CD14-positive monocyte (primary cell): ENCODE measurements around the gene TRMO. TPM values are rescaled to one million over a fixed set of nuclear protein-coding genes. Genes with fewer than 3 reads are reported as not detected.
A peak's percentile ranks its signal among the peaks of the same experiment; 100 is the strongest.

Source experiments
- DNase-seq, 3 donors: peaks; one replicate each; pipeline ENCODE4 v3.0.0-alpha.2; 2011 to 2022
- H2AFZ ChIP-seq: 2 replicates; pipeline ENCODE4 v1.6.0; 2012; ENCODE audit warnings: mild to moderate bottlenecking, low read depth, low read length, inconsistent platforms; ENCODE audit not compliant: insufficient read depth, poor library complexity, severe bottlenecking
- H3K27ac ChIP-seq, 2 donors: 1 replicate in 1 of 2; 2 replicates in 1 of 2; pipeline ENCODE4 v1.5.1; 2012 to 2013; ENCODE audit warnings: low read length in 2 of 2, control low read depth in 1 of 2, inconsistent platforms in 1 of 2, low read depth in 1 of 2, mild to moderate bottlenecking in 1 of 2
- H3K27me3 ChIP-seq, 2 donors: one replicate each; pipeline versions ENCODE4 v1.6.0 to v1.6.1; 2011 to 2013; ENCODE audit warnings: low read length in 2 of 2; ENCODE audit not compliant: control insufficient read depth in 2 of 2, insufficient read depth in 2 of 2
- H3K36me3 ChIP-seq, 2 donors: replicated peaks in 1 of 2; 1 replicate in 1 of 2; 2 replicates in 1 of 2; pipeline versions ENCODE4 v1.5.1 to v1.6.1; 2012 to 2013; ENCODE audit warnings: low read length in 2 of 2, control low read depth in 1 of 2, inconsistent platforms in 1 of 2, mild to moderate bottlenecking in 1 of 2; ENCODE audit not compliant: insufficient read depth in 2 of 2, control insufficient read depth in 1 of 2
- H3K4me1 ChIP-seq, 2 donors: 1 replicate in 1 of 2; 2 replicates in 1 of 2; pipeline versions ENCODE4 v1.5.1 to v1.6.1; 2012 to 2013; ENCODE audit warnings: low read length in 2 of 2, control low read depth in 1 of 2, inconsistent platforms in 1 of 2, mild to moderate bottlenecking in 1 of 2, moderate library complexity in 1 of 2; ENCODE audit not compliant: insufficient read depth in 2 of 2, control insufficient read depth in 1 of 2
- H3K4me2 ChIP-seq: replicated peaks from 2 replicates; pipeline ENCODE3; 2012; ENCODE audit warnings: low read length, moderate library complexity, mild to moderate bottlenecking; ENCODE audit not compliant: poor library complexity, severe bottlenecking; ENCODE audit errors: extremely low read depth
- H3K4me3 ChIP-seq, 3 experiments: fragments of 200-600 bp in 1 of 3; sonication (generic) in 1 of 3; replicated peaks in 1 of 3; 1 replicate in 2 of 3; 2 replicates in 1 of 3; pipeline ENCODE4 v1.5.1; 2011 to 2013; ENCODE audit warnings: low read length in 3 of 3, mild to moderate bottlenecking in 3 of 3, control low read depth in 2 of 3, low read depth in 2 of 3, inconsistent platforms in 1 of 3, moderate library complexity in 1 of 3
- H3K79me2 ChIP-seq: 2 replicates; pipeline ENCODE4 v1.6.0; 2012; ENCODE audit warnings: mild to moderate bottlenecking, control low read depth, inconsistent platforms, low read length, moderate library complexity; ENCODE audit not compliant: insufficient read depth
- H3K9ac ChIP-seq: 2 replicates; pipeline ENCODE4 v1.6.0; 2017; ENCODE audit warnings: low read length, mild to moderate bottlenecking; ENCODE audit not compliant: insufficient read depth, poor library complexity, severe bottlenecking
- H3K9me3 ChIP-seq, 2 donors: replicated peaks in 1 of 2; 1 replicate in 1 of 2; 2 replicates in 1 of 2; pipeline versions ENCODE4 v1.5.1 to v1.6.1; 2012 to 2013; ENCODE audit warnings: low read length in 2 of 2, control low read depth in 1 of 2; ENCODE audit not compliant: control insufficient read depth in 1 of 2, insufficient read depth in 1 of 2
- H4K20me1 ChIP-seq: 2 replicates; pipeline ENCODE4 v1.6.0; 2012; ENCODE audit warnings: mild to moderate bottlenecking, low read length, control low read depth, moderate library complexity; ENCODE audit not compliant: insufficient read depth
- H3K27ac Mint-ChIP-seq, 7 donors: one replicate each; pipeline ENCODE4 v1.8.0; 2020; ENCODE audit warnings: mild to moderate bottlenecking in 7 of 7, mixed read lengths in 7 of 7, moderate library complexity in 6 of 7, inconsistent platforms in 2 of 7
- H3K27me3 Mint-ChIP-seq, 3 donors: one replicate each; pipeline ENCODE4 v1.8.0; 2021 to 2022; ENCODE audit warnings: low read depth in 3 of 3, mild to moderate bottlenecking in 3 of 3, mixed read lengths in 3 of 3, moderate library complexity in 3 of 3, inconsistent platforms in 1 of 3
- H3K36me3 Mint-ChIP-seq, 2 donors: one replicate each; pipeline ENCODE4 v1.8.0; 2020; ENCODE audit warnings: mixed read lengths in 2 of 2, inconsistent platforms in 1 of 2, mild to moderate bottlenecking in 1 of 2
- H3K4me1 Mint-ChIP-seq: one replicate; pipeline ENCODE4 v1.8.0; 2020; ENCODE audit warnings: mild to moderate bottlenecking, mixed read lengths
- H3K4me3 Mint-ChIP-seq, 2 donors: one replicate each; pipeline ENCODE4 v1.8.0; 2020; ENCODE audit warnings: mild to moderate bottlenecking in 2 of 2, mixed read lengths in 2 of 2, moderate library complexity in 1 of 2
- H3K9me3 Mint-ChIP-seq, 7 donors: one replicate each; pipeline ENCODE4 v1.8.0; 2020 to 2022; ENCODE audit warnings: mixed read lengths in 7 of 7, mild to moderate bottlenecking in 6 of 7, moderate library complexity in 6 of 7, inconsistent platforms in 2 of 7
- WGBS: methylation state at CpG from one replicate; pipeline ENCODE4 v1.1.5; 2013; ENCODE audit warnings: missing lambda C conversion rate; ENCODE audit not compliant: insufficient coverage; 5-methylcytosine and 5-hydroxymethylcytosine counted together
- intact Hi-C, 2 donors: fragments of 100-400 bp; cut with micrococcal nuclease; formaldehyde crosslinking; loops; one replicate each; pipeline versions ENCODE4 v1.15.0 to v1.15.1; 2023
- polyA minus RNA-seq: library from RNA; depleted of rRNA, polyadenylated mRNA; stranded (reverse); fragments of >200 nt; gene quantifications from 2 replicates; pipeline ENCODE4 v1.2.3, GENCODE V29; 2012
- polyA plus RNA-seq, 3 donors: library from polyadenylated mRNA; depleted of rRNA in 1 of 3; unstranded in 2 of 3; stranded (reverse) in 1 of 3; fragments of 300-500 nt in 2 of 3; fragments of >200 nt in 1 of 3; fragmentation: Illumina TruSeq in 2 of 3; gene quantifications; 1 replicate in 2 of 3; 2 replicates in 1 of 3; pipeline ENCODE4 v1.2.3, GENCODE V29; 2012 to 2021
- total RNA-seq, 12 experiments: library from RNA in 1 of 12; stranded (reverse) in 1 of 12; fragments of 120-200 nt in 1 of 12; gene quantifications; one replicate each; pipeline ENCODE4 v1.2.4 and lab custom pipeline; 2013 to 2026; ENCODE audit warnings: mixed read lengths in 6 of 12, inconsistent platforms in 1 of 12
- TF ChIP-seq, protein P1 (sequence below): fragments of 200-600 bp; IDR thresholded peaks from one replicate; pipeline ENCODE4 v1.8.0; 2022; ENCODE audit warnings: antibody characterized with exemption, mild to moderate bottlenecking

TRMO gene, protein sequence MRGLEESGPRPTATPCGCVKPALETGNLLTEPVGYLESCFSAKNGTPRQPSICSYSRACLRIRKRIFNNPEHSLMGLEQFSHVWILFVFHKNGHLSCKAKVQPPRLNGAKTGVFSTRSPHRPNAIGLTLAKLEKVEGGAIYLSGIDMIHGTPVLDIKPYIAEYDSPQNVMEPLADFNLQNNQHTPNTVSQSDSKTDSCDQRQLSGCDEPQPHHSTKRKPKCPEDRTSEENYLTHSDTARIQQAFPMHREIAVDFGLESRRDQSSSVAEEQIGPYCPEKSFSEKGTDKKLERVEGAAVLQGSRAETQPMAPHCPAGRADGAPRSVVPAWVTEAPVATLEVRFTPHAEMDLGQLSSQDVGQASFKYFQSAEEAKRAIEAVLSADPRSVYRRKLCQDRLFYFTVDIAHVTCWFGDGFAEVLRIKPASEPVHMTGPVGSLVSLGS
- 32.1 TPM for total RNA-seq (2013)
- polyA plus RNA-seq = 10 to 100 TPM; 13.4 to 20.6 (median 13.5) TPM
- 17.2 and 19.4 TPM in 2 replicates for polyA minus RNA-seq
- total RNA-seq (lab: John Stamatoyannopoulos, UW) = 22.1 to 47.0 (median 32.9) reads per million in 11 experiments

DNA sequence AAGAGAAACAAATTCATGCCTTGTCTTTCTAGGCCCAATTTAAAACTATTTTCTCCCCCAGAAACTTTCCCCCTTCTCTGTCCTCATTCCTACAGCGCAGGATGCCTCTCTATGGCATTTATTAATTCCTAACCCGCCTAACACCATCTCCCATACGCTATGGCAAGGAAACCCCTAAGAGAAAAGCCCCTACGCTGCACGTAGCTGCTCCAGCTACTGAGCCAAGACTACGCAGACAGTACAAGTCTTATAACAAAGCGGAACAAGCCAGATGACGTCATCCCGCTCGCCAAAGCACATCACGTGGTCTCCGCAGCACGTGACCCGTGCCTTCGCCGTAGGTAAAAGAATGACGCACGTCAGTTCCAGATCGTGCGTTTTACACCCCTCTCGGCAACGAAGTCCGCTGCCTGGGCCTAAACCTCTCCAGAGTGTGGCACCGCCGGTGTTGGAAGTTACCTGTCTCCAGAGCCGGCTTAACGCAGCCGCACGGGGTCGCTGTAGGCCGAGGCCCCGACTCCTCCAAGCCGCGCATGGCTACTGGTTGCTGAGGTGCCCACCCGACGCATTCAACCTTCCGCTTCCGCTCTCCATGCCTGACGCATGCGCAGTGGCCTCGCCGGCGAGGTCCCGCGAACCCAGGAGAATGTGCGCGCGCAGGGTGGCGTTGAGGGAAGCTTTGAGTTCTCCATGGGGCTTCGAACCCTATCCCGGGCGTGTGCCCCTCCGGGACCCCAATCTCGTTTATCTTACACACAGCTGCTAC is at the start of gene TRMO:
TRMO (minus strand) TSS at position 542 of the 766 bp plus-strand sequence; CDS start at position 535, 7 bp downstream.
- Mint-ChIP-seq H3K27me3 (no peaks in the 10 kb centered on the region), H3K9me3 (no peaks in the 10 kb centered on the region), H3K4me1 (peaks cover 49% of the 10 kb centered on the region), H3K27ac (peak within 1 kb of the TSS; percentile 99 to 100 (median 99)), H3K36me3 (peaks cover 6 to 7% of the 10 kb centered on the region in 2 donors), H3K4me3 (peak within 1 kb of the TSS; percentile 84 to 97)
- H3K36me3 ChIP-seq = no peaks in the 10 kb centered on the region
- peak within 1 kb of the TSS; percentile 79 for H3K4me2 ChIP-seq
- H3K27ac ChIP-seq = peak within 1 kb of the TSS; percentile 94 to 98
- under 1% methylated on average over 45 of the region's 54 CpGs for WGBS
- peaks cover 39 to 54% of the 10 kb centered on the region in 2 donors for H3K4me1 ChIP-seq
- no peaks in the 10 kb centered on the region for H4K20me1 ChIP-seq
- no peaks in the 10 kb centered on the region for H3K27me3 ChIP-seq
- H3K79me2 ChIP-seq = peaks cover 48% of the 10 kb centered on the region
- DNase-seq = peak; percentile 99 to 100 (median 99)
- TF ChIP-seq, protein P1, sequence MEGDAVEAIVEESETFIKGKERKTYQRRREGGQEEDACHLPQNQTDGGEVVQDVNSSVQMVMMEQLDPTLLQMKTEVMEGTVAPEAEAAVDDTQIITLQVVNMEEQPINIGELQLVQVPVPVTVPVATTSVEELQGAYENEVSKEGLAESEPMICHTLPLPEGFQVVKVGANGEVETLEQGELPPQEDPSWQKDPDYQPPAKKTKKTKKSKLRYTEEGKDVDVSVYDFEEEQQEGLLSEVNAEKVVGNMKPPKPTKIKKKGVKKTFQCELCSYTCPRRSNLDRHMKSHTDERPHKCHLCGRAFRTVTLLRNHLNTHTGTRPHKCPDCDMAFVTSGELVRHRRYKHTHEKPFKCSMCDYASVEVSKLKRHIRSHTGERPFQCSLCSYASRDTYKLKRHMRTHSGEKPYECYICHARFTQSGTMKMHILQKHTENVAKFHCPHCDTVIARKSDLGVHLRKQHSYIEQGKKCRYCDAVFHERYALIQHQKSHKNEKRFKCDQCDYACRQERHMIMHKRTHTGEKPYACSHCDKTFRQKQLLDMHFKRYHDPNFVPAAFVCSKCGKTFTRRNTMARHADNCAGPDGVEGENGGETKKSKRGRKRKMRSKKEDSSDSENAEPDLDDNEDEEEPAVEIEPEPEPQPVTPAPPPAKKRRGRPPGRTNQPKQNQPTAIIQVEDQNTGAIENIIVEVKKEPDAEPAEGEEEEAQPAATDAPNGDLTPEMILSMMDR = peak; percentile 22
- peak within 1 kb of the TSS; percentile 82 for H3K9ac ChIP-seq
- intact Hi-C loops = loop anchor here (2.0 to 10.0 kb wide), 7 partner anchors 15 to 335 kb away; partner anchors contain the start of genes TBC1D2 (in 2 of the 2), NANS (in 1 of the 2), NCBP1 (in 1 of the 2) and TSTD2 (in 1 of the 2)
- H3K4me3 ChIP-seq = peak within 1 kb of the TSS; percentile 53 to 89 (median 83)
- no peaks in the 10 kb centered on the region for H3K9me3 ChIP-seq
- peak within 1 kb of the TSS; percentile 60 for H2AFZ ChIP-seq

DNA sequence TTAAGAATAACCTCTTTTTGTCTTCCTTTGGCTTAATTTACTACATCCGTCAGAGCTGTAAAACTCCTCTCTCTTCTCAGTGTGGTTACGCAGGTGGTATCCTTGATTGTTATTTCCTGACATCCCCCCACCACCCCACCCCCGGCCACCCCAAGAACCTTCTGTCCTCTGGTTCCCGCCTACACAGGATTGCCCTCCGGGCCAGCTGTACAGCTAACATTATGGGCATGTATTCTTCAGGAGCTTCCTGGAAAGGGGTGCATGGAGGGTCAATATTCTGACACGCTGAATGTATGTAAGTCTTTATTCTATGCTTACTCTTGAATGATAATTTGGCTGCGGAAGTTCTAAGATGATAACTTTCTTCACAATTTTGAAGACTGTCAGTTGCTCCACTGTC is 47.9 kb upstream of the TRMO start:
- no peak for DNase-seq
- Mint-ChIP-seq H3K4me1 (no peaks in the 10 kb centered on the region), H3K27ac (no peak overlapping the region), H3K9me3 (peaks cover 0 to 6% (median 2%) of the 10 kb centered on the region in 7 donors), H3K36me3 (no peaks in the 10 kb centered on the region), H3K27me3 (peaks cover 0 to 5% (median 5%) of the 10 kb centered on the region in 3 donors), H3K4me3 (no peak overlapping the region)
- Histone ChIP-seq H3K4me2 (no peak overlapping the region), H3K79me2 (no peaks in the 10 kb centered on the region), H3K27ac (no peak overlapping the region), H3K9me3 (no peaks in the 10 kb centered on the region), H3K36me3 (no peaks in the 10 kb centered on the region), H3K4me1 (no peaks in the 10 kb centered on the region), H3K27me3 (no peaks in the 10 kb centered on the region), H2AFZ (no peak overlapping the region), H3K9ac (no peak overlapping the region), H4K20me1 (no peaks in the 10 kb centered on the region), H3K4me3 (no peak overlapping the region)
- WGBS = 17% methylated on average over 2 of the region's 7 CpGs
- TF ChIP-seq, protein P1 = no peak
- intact Hi-C loops = no loop called here
